ENCODE measurements around the gene PCBP1.
"Not testable (repeated sequence)": the region's sequence is repeated elsewhere in the genome, so short reads cannot be mapped to it uniquely, and the experiment has no call there.

PCBP1 gene

GRCh38 chr2:70101174-70101573 is 13.9 kb downstream of the PCBP1 start:
- no peak for DNase-seq

GRCh38 chr2:70101686-70102085 is 14.4 kb downstream of the PCBP1 start:
- DNase-seq, result not testable (repeated sequence)

GRCh38 chr2:70102323-70102905 is 15.1 kb downstream of the PCBP1 start:
- not testable (repeated sequence) for DNase-seq

- no peak for DNase-seq
These were observed 16.3 kb downstream of the PCBP1 start for GRCh38 chr2:70103531-70104061.

GRCh38 chr2:70104231-70105111 is 17.2 kb downstream of the PCBP1 start:
- DNase-seq, result no peak

GRCh38 chr2:70106138-70106537 is 18.9 kb downstream of the PCBP1 start:
- not testable (repeated sequence) for DNase-seq

- not testable (repeated sequence) for DNase-seq
These were observed 23.1 kb downstream of the PCBP1 start for GRCh38 chr2:70110397-70110796.

- DNase-seq, result no peak
These were observed 24.7 kb downstream of the PCBP1 start for GRCh38 chr2:70111752-70112591.

GRCh38 chr2:70113359-70114070 is 26.2 kb downstream of the PCBP1 start:
- no peak for DNase-seq

- no peak for DNase-seq
These were observed 28.6 kb downstream of the PCBP1 start for GRCh38 chr2:70115646-70116442.

- no peak for DNase-seq
These were observed 29.8 kb downstream of the PCBP1 start for GRCh38 chr2:70116936-70117552.

- no peak for DNase-seq
These were observed 31.6 kb downstream of the PCBP1 start for GRCh38 chr2:70118798-70119454.

- no peak for DNase-seq
These were observed 34.5 kb downstream of the PCBP1 start for GRCh38 chr2:70121627-70122372.

GRCh38 chr2:70122470-70122869 is 35.2 kb downstream of the PCBP1 start:
- DNase-seq, result no peak

GRCh38 chr2:70123051-70123828 is 36.0 kb downstream of the PCBP1 start:
- no peak for DNase-seq

GRCh38 chr2:70123829-70124116 is 36.5 kb downstream of the PCBP1 start:
- DNase-seq, result no peak

- no peak for DNase-seq
These were observed 37.8 kb downstream of the PCBP1 start for GRCh38 chr2:70124983-70125480.

GRCh38 chr2:70125498-70125898 is 38.2 kb downstream of the PCBP1 start:
- no peak for DNase-seq

GRCh38 chr2:70126413-70126812 is 39.1 kb downstream of the PCBP1 start:
- no peak for DNase-seq
